Stimulated activated CD8-positive, alpha-beta memory T cell treated with anti-CD3 and anti-CD28 coated beads, Interleukin-12 subunit alpha, Interleukin-12 subunit beta, amount 100 ng/mL, for 1 hour (primary cell): Measurements from ENCODE around the gene TMEM25.
A peak's percentile ranks its signal among the peaks of the same experiment; 100 is the strongest.
"Not testable (repeated sequence)": the region's sequence is repeated elsewhere in the genome, so short reads cannot be mapped to it uniquely, and the experiment has no call there.

Experiments used
- DNase-seq: peaks from one replicate; pipeline ENCODE4 v3.0.0-alpha.2; 2020; ENCODE audit warnings: low read depth

TMEM25 gene

DNA sequence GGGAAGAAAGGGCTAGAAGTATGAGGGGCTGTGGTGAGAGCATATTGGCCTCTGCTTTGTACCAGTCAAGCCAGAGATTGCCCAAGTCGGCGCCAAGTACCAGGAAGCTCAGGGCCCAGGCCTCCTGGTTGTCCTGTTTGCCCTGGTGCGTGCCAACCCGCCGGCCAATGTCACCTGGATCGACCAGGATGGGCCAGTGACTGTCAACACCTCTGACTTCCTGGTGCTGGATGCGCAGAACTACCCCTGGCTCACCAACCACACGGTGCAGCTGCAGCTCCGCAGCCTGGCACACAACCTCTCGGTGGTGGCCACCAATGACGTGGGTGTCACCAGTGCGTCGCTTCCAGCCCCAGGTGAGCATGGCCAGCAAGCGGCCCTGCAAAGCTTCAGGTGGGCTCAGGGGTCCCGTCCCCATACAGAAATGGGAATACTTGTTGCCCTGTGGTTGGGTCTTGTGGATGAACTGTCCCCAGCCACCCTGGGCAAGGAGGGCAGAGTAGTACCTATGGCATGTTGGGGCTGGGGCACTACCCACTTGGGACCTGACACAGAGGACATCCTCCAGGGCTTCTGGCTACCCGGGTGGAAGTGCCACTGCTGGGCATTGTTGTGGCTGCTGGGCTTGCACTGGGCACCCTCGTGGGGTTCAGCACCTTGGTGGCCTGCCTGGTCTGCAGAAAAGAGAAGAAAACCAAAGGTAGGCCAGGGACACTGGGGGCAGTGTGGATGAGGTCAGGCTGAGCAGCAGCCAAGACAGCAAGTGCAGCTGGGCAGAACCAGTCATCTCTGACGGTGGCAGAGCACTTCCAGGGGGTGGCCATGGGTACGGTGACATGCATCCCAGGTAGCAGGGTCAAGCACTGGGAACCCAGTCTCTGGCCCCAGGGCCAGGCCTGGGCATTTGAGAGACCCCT lies 2.1 kb downstream of the TMEM25 start:
- no peak for DNase-seq

DNA sequence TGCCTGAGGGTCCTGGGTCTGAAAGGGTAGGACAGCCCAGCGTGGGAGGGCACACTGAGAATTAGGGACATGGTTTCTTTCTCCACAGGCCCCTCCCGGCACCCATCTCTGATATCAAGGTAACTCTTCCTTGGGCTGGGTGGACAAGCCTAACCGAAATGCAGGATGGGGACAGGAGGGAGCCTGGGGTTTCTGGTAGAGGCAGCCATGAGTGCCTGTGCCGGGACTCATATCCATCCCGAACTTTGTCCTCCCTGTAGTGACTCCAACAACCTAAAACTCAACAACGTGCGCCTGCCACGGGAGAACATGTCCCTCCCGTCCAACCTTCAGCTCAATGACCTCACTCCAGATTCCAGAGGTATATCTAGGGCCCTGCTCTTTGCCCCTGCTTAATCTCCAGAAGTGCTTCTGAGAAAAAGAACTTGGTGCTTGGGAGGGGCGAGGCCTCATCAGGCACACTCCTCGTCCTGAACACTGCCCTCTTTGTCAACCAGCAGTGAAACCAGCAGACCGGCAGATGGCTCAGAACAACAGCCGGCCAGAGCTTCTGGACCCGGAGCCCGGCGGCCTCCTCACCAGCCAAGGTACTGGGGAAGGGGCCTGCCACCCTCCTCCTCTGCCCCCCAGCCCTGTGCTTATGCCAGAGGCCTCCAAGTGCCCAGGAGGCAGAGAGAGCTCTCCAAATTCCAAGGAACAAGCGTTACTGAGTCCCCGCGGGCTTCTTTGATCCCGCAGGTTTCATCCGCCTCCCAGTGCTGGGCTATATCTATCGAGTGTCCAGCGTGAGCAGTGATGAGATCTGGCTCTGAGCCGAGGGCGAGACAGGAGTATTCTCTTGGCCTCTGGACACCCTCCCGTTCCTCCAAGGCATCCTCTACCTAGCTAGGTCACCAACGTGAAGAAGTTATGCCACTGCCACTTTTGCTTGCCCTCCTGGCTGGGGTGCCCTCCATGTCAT lies 3.1 kb downstream of the TMEM25 start:
- no peak for DNase-seq

DNA sequence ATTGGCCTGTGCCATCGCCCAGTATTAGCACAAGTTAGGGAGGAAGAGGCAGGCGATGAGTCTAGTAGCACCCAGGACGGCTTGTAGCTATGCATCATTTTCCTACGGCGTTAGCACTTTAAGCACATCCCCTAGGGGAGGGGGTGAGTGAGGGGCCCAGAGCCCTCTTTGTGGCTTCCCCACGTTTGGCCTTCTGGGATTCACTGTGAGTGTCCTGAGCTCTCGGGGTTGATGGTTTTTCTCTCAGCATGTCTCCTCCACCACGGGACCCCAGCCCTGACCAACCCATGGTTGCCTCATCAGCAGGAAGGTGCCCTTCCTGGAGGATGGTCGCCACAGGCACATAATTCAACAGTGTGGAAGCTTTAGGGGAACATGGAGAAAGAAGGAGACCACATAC lies 4.3 kb downstream of the TMEM25 start:
- DNase-seq = no peak

DNA sequence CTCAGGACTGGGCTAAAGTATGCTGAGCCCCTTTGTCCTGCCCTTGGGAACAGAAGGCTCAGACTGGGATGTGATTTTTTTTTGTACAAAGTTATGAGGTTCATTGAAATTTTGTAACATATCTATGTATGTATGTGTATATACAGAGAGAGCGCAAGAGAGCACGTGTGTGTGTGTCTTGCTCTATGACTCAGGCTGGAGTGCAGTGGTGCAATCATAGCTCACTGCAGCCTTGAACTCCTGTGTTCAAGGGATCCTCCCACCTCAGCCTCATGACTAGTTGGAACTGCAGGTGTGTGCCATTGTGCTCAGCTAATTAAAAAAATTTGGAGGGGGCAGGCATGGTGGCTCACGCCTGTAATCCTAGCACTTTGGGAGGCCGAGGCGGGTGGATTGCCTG lies 5.7 kb downstream of the TMEM25 start:
- no peak for DNase-seq

DNA sequence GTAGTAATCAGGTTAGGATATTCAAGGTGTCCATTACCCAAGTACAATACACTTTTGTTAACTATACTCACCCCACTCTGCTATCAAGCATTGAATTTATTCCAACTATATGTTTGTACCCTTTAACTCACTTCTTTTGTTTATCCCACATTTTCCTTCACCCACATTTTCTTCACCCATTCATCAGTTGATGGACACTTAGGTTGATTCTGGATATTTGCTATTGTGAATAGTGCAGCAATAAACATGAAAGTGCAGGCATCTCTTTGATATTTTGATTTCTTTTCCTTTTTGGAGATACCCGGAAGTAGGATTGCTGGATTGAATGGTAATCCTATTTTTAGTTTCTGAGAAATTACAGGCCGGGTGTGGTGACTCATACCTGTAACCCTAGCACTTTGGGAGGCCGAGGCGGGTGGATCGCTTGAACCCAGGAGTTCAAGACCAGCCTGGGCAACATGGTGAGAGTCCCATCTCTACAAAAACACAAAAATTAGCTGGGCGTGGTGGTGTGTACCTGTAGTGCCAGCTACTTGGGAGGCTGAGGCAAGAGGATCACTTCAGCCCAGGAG lies 6.5 kb downstream of the TMEM25 start:
- no peak for DNase-seq

DNA sequence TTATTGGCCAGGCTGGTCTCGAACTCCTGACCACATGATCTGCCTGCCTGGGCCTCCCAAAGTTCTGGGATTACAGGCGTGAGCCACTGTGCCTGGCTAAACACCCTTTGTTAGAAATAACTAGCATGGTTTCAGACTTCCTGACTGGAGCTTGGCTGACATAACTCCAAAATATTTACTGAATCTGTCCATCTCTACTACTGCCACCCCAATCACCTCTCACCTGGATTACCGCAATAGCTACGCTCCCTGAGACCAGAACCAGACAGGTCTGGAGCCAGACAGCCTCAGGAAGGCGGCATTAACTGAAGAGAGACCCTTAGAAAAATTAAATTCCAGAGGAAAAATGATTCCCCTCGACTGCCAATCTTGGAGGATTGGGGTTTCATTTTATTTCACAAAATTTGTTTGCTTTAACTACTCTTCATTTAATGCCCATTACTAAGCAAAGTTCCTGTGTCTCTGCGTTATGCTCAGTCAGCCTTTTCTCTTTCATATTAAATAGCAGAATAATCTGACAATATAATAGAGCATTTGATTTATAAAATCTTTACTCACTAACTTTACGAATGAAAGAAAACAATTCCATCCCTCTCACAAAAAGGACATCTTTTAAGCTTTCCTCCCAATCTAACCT lies 13.1 kb downstream of the TMEM25 start:
- no peak for DNase-seq

DNA sequence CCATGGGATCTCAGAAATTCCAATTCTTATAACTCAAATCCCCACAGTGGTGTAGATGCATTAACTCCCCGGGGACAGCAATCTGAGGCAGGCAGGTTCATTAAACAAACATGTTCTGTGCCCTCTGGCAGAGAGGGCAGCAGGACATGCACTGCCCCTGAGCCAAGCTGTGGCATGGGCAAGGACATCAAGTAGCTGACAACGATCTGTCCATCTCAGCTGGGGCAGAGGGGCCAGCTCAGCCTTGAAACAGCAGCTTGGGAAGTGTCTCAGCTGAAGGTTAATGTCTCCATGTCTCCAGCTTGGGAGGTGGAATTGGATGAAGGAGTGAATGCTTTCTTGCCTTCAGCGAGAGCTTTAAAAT lies 13.6 kb downstream of the TMEM25 start:
- DNase-seq = no peak

DNA sequence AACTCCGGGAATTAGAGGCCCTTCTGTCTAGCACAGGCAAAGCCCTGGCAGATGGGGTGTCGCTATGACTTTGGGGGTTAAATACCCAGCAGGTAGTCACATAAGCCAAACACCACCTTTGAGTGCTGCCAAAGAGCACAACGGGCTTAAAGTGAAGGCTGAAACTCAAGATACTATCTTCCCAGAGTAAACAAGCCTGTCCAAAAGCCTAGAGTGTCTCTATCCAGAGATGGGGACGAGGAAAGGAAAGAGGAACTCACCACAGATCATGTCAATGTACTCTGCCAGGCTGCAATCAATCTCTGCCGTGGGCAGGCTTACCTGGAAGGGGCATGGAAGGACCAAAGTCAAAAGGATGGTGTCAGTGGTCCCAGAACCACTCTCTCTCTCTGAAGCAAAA lies 14.5 kb downstream of the TMEM25 start:
- DNase-seq = no peak

DNA sequence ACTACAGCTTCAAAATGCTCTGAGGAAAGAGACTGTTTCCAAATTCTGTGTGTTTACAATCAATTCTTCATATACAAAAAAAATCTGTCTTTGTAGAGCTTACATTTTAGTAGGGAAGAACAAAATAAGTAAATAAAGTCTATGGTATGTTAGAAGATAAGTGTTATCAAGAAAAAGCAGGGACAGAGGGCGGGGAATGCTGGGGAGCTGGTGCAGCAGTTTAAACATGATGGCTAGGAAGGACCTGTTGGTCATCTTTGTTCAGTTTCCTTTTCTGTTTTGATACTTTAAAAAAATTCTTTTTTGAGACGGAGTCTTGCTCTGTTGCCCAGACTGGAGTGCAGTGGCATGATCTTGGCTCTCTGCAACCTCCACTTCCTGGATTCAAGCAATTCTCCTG lies 16.1 kb downstream of the TMEM25 start:
- no peak for DNase-seq

DNA sequence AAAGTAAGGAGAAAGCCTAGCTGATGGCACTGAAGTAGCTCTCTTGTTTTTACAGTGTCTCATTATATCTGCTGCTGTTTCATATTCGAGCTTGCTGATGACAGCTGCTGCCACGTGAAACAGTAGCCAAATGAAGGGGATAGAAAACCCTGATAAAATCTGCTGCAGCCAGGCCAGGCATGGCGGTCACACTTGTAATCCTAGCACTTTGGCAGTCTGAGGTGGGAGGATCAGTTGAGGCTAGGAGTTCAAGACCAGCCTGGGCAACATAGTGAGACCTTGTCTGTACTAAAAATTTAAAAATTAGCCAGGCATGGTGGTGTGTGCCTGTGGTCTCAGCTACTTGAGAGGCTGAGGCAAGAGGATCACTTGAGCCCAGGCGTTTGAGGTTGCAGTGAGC lies 21.3 kb downstream of the TMEM25 start:
- DNase-seq = no peak

DNA sequence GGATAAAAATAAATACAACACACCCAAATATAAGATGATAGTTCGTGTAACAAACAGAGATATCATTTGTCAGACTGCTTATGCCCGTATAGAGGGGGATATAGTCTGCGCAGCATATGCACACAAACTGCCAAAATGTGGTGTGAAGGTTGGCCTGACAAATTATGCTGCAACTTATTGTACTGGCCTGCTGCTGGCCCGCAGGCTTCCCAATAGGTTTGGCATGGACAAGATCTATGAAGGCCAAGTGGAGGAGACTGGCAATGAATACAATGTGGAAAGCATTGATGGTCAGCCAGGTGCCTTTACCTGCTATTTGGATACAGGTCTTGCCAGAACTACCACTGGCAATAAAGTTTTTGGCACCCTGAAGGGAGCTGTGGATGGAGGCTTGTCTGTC lies 29.8 kb downstream of the TMEM25 start:
- no peak for DNase-seq

DNA sequence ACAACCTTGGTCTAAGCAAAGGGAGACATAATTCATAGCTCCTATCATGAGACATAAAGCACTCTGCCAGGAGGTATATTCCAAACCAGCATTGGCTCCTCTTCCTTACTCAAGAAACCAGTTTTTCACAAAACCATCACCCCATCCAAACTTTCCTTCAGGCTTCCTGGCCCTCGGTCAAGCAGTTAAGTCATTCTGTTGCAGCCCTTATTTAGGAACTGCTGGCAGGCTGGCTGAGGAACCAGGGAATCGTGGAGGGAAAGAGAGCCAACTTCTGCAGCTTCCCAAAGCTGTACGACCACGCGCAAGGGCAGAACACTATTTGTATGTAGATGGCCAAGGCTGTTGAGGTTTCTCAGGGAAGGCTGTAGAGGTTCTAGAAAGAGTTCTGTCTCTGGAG lies 34.1 kb downstream of the TMEM25 start:
- no peak for DNase-seq

DNA sequence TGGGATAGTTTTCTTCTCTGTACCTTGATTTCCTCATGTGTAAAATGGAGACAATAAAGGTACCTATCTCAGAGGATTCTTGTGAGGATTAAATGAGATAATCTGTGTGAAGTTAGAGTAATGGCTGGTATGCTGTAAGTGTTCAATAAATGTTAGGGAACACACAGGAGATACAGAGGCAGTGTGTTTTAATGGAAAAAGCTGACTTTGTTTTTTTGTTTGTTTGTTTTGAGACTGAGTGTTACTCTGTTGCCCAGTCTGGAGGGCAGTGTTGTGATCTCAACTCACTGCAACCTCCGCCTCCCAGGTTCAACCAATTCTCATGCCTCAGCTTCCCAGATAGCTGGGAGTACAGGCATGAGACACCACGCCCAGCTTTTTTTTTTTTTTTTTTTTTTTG lies 38.7 kb downstream of the TMEM25 start:
- DNase-seq = no peak

DNA sequence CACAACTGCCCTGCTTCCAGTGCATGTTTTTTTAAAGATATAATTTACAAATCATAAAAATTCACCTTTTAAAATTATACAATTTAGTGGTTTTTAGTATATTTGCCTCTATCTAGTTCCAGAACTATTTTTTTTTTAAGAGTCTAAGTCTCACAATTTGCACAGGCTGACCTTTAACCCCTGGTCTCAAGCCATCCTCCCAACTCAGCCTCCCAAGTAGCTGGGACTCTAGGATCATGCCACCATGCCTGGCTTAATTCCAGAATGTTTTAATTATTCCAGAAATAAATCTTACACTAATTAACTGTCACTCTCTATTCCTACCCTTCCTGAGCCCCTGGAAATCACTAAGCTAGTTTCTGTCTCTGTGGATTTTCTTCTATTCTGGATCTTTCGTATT lies 39.8 kb downstream of the TMEM25 start:
- no peak for DNase-seq

DNA sequence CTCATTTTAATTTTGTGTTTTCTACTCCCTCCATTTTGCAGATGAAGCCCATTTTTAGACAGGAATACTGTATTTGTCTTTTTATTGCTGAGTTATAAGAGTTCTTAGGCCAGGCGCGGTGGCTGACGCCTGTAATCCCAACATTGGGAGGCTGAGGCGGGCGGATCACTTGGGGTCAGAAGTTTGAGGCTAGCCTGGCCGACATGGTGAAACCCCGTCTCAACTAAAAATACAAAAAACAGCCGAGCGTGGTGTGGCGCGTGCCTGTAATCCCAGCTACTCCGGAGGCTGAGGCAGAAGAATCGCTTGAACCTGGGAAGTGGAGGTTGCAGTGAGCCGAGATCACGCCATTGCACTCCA lies 40.7 kb downstream of the TMEM25 start:
- not testable (repeated sequence) for DNase-seq

DNA sequence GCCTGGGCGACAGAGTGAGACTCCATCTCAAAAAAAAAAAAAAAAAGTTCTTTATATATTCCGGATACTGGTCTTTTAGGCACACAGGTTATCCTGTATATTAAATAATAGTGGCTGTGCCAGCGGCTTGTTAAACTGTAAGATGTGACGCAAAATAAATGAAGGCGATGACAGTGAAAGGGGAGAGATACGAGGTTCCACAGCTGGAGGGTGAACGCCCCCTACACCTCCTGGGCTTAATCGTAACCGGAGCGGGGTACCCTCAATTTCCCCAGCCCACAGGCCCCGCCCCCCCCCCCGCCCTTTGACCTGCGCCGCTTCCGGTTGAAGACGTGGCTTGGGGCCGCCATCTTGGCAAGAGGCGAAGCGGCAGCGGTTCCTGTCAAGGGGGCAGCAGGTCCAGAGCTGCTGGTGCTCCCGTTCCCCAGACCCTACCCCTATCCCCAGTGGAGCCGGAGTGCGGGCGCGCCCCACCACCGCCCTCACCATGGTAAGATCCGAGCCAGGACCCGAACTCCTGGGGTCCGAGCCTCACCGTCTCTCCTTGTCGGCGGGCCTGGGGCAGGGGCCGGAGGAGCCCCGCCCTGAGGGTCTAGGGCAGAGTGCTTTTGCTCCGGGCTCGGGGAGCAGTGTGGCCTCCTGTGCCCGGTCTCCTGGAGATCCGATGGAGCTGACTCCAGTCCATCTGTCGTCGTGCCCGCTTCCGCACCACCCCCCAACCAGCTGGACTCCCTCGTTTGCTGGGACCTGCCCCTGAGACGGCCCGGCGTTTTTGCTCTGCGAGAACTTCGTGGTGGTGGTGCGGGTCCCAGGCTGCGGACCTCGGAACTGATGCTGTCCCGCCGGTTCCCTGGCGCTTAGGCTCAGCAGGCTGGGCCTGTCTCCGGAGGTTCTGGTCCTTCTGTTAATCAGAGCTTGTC lies 41.3 kb downstream of the TMEM25 start, which contains the start of gene ARCN1:
TSS of gene ARCN1 (plus strand) at position 349 of the 920 bp plus-strand sequence. CDS start at position 488, 139 bp downstream.
- peak; percentile 67 for DNase-seq

DNA sequence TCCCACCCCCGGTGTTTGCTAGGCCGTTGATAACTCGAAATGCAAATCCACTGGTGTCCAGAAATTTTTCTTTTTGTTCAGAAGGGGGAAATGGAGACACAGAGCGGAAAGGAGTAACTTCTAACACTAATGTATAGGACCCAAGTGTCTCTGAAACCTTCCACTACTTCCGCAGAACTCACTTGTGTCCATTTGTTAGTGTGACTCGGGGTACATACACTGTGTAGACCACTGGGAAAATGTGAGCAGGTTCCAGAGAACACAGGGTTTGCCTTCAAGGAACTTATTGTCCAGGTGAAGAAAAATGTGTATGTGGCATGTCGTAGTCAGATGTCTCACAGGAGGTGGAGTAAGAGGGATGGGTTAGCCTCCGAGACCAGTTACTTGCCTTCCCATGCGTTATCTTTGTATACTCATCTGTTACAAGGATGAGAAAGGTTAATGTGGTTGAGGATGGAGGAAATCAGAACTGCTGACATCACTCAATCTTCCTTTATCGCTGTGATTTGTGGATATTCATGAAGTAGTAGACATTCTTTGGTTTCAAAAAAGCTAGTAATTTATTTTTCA lies 42.1 kb downstream of the TMEM25 start:
- DNase-seq = no peak

DNA sequence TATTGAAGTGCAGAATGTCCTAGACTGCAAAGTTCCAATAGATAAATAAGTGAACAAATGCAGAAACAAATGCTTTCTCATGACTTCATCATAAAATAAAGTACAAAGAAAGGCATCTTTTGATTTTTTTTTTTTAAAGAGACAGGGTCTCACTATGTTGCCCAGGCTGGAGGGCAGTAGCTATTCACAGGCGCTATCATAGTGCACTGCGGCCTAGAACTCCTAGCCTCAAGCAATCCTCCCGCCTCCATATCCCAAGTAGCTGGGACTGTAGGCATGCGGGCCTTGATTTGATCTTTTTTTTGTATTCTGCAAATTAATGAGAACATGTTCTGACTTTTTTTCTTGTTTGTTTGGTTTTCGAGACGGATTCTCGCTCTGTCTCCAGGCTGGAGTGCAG lies 43.6 kb downstream of the TMEM25 start:
- no peak for DNase-seq

DNA sequence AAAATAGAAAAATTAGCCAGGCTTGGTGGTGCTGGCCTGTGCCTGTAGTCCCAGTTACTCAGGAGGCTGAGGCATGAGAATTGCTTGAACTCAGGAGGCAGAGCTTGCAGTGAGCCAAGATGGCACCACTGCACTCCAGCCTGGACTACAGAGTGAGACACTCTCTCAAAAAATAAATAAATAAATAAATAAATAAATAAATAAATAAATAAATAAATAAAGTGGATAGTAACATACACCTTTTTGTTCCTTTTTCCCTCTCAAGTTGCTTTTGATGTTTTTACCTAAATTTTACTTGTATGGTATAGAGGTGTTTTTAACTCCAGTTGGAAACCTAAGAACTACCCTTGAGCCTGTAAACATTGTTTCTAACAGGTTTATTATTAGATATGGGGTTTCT lies 47.0 kb downstream of the TMEM25 start:
- not testable (repeated sequence) for DNase-seq

DNA sequence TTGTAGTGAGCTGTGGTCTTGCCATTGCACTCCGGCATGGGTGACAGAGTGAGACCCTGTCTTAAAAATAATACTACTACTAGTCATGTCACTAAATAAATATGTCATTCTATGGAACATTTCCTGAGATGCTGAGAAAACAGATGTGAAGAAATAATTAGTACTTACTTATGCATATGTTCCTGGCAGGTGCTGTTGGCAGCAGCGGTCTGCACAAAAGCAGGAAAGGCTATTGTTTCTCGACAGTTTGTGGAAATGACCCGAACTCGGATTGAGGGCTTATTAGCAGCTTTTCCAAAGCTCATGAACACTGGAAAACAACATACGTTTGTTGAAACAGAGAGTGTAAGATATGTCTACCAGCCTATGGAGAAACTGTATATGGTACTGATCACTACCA lies 50.1 kb downstream of the TMEM25 start:
- DNase-seq = no peak
